Tibial artery (tissue), 4 donors: ENCODE measurements around the gene AAMDC.
A peak's percentile ranks its signal among the peaks of the same experiment; 100 is the strongest.

Source experiments
- DNase-seq, 2 donors: peaks; one replicate each; pipeline ENCODE4 v3.0.0-alpha.2; 2019
- H3K27ac ChIP-seq, 2 donors: fragments of 200-600 bp; sonication (generic) in 1 of 2; 1 replicate in 1 of 2; 2 replicates in 1 of 2; pipeline ENCODE4 v1.5.1; 2018 to 2019; ENCODE audit warnings: mild to moderate bottlenecking in 1 of 2
- H3K27me3 ChIP-seq, 2 donors: fragments of 200-600 bp; sonication (generic) in 1 of 2; one replicate each; pipeline versions ENCODE4 v1.5.1 to v1.6.0; 2016 to 2019
- H3K36me3 ChIP-seq, 3 donors: fragments of 200-600 bp; sonication (generic) in 2 of 3; one replicate each; pipeline ENCODE4 v1.5.1; 2016 to 2019; ENCODE audit warnings: mild to moderate bottlenecking in 2 of 3
- H3K4me1 ChIP-seq, 4 donors: fragments of 200-600 bp; sonication (generic) in 2 of 4; 1 replicate in 3 of 4; 2 replicates in 1 of 4; pipeline ENCODE4 v1.5.1; 2016 to 2019
- H3K4me3 ChIP-seq, 2 donors: fragments of 200-600 bp; sonication (generic) in 1 of 2; 1 replicate in 1 of 2; 2 replicates in 1 of 2; pipeline ENCODE4 v1.5.1; 2018 to 2019; ENCODE audit warnings: mild to moderate bottlenecking in 2 of 2
- H3K9me3 ChIP-seq, 3 donors: fragments of 200-600 bp; sonication (generic) in 1 of 3; one replicate each; pipeline ENCODE4 v1.5.1; 2016 to 2019
- CTCF ChIP-seq, 2 experiments: fragments of 200-600 bp in 1 of 2; fragments of 450-650 bp in 1 of 2; IDR thresholded peaks; one replicate each; pipeline ENCODE4 v1.5.1; 2017 to 2019; ENCODE audit warnings: antibody characterized with exemption in 2 of 2, mild to moderate bottlenecking in 1 of 2, moderate library complexity in 1 of 2
- intact Hi-C: fragments of 100-400 bp; cut with DNase I; formaldehyde crosslinking; loops from one replicate; pipeline ENCODE4 v1.15.0; 2023; ENCODE audit warnings: low total_unique reads

The AAMDC gene

GRCh38 chr11:77820565-77821348, at the start of gene AAMDC, which contains the start of gene RSF1:
Gene AAMDC, plus strand, starts transcription at chr11:77821144. Its CDS starts 21,353 bp downstream, at chr11:77842497.
Gene RSF1, minus strand, starts transcription at chr11:77820722. Its CDS starts 8 bp downstream, at chr11:77820714.
- peak; percentile 42 to 66 for TF ChIP-seq CTCF (IDR thresholded peaks at IDR 0.05)
- H3K27me3 ChIP-seq: no peaks in the 10 kb centered on the region
- H3K4me1 ChIP-seq: peaks cover 0 to 64% (median 40%) of the 10 kb centered on the region in 4 donors
- intact Hi-C loops: no loop called here
- DNase-seq: peak; percentile 99
- H3K36me3 ChIP-seq: no peaks in the 10 kb centered on the region
- peak within 1 kb of the TSS; percentile 90 to 95 for H3K4me3 ChIP-seq
- H3K27ac ChIP-seq: peak within 1 kb of the TSS; percentile 99 to 100
- no peaks in the 10 kb centered on the region for H3K9me3 ChIP-seq

GRCh38 chr11:77775936-77776335, 45.0 kb upstream of the AAMDC start:
- no peak for DNase-seq
- H3K27me3 ChIP-seq: no peaks in the 10 kb centered on the region
- no peak overlapping the region for H3K27ac ChIP-seq
- intact Hi-C loops: no loop called here
- peaks cover 0 to 17% (median 4%) of the 10 kb centered on the region in 4 donors for H3K4me1 ChIP-seq
- H3K9me3 ChIP-seq: no peaks in the 10 kb centered on the region
- no peak overlapping the region for H3K4me3 ChIP-seq
- no peak for TF ChIP-seq CTCF (IDR thresholded peaks at IDR 0.05)
- no peaks in the 10 kb centered on the region for H3K36me3 ChIP-seq

GRCh38 chr11:77776455-77776854, 44.5 kb upstream of the AAMDC start:
- Histone ChIP-seq H3K4me1 (peaks cover 0 to 14% (median 4%) of the 10 kb centered on the region in 4 donors), H3K27ac (no peak overlapping the region), H3K9me3 (no peaks in the 10 kb centered on the region), H3K4me3 (no peak overlapping the region), H3K27me3 (no peaks in the 10 kb centered on the region), H3K36me3 (no peaks in the 10 kb centered on the region)
- no peak for DNase-seq
- peak in 1 of 2 experiments; percentile 28 for TF ChIP-seq CTCF (IDR thresholded peaks at IDR 0.05)
- intact Hi-C loops: no loop called here

- intact Hi-C loops: no loop called here
- no peak overlapping the region for H3K27ac ChIP-seq
- H3K4me3 ChIP-seq: no peak overlapping the region
- DNase-seq: no peak
- TF ChIP-seq CTCF (IDR thresholded peaks at IDR 0.05): no peak
- no peaks in the 10 kb centered on the region for H3K9me3 ChIP-seq
- H3K36me3 ChIP-seq: no peaks in the 10 kb centered on the region
- H3K4me1 ChIP-seq: peaks cover 0 to 14% (median 4%) of the 10 kb centered on the region in 4 donors
- H3K27me3 ChIP-seq: no peaks in the 10 kb centered on the region
Observed at GRCh38 chr11:77778118-77778517, 42.8 kb upstream of the AAMDC start.

GRCh38 chr11:77778549-77778948, 42.4 kb upstream of the AAMDC start:
- Histone ChIP-seq H3K4me1 (peaks cover 0 to 14% (median 4%) of the 10 kb centered on the region in 4 donors), H3K9me3 (no peaks in the 10 kb centered on the region), H3K27me3 (no peaks in the 10 kb centered on the region), H3K36me3 (no peaks in the 10 kb centered on the region), H3K4me3 (no peak overlapping the region), H3K27ac (no peak overlapping the region)
- TF ChIP-seq CTCF (IDR thresholded peaks at IDR 0.05): no peak
- intact Hi-C loops: no loop called here
- no peak for DNase-seq
